DND-41 (cell line): Measurements from ENCODE around the gene TMEM145.

Experiments used
- EZH2 ChIP-seq: IDR thresholded peaks from 3 replicates; pipeline ENCODE4 v1.6.1; 2012; ENCODE audit warnings: borderline replicate concordance, low read depth, mild to moderate bottlenecking, moderate library complexity, low read length, inconsistent platforms; ENCODE audit not compliant: severe bottlenecking
- TF ChIP-seq, protein P1 (sequence below): IDR thresholded peaks from 2 replicates; pipeline ENCODE4 v1.5.1; 2012; ENCODE audit warnings: borderline replicate concordance, low read length, moderate library complexity, mild to moderate bottlenecking; ENCODE audit not compliant: poor library complexity, severe bottlenecking; ENCODE audit errors: extremely low read depth

DNA sequence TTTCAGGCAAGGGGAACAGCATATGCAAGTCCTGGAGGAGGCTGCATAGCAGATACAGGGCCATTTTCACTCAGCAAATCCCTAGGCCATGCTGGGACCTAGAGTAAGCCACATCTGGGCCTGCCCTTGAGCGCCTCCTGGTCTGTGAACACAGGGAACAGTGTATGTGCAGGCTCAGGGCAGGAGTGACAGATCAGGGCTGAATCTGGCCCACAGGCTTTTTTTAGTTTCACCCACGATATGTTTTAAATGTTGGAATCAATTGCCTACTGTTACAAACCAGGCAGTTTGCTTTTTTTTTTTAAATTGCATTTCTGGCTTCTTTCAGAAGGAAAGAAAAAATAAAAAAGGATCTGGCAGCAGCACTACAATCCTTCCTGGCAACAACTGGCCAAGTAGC lies 1.5 kb upstream of the TMEM145 start:
- TF ChIP-seq, protein P1, sequence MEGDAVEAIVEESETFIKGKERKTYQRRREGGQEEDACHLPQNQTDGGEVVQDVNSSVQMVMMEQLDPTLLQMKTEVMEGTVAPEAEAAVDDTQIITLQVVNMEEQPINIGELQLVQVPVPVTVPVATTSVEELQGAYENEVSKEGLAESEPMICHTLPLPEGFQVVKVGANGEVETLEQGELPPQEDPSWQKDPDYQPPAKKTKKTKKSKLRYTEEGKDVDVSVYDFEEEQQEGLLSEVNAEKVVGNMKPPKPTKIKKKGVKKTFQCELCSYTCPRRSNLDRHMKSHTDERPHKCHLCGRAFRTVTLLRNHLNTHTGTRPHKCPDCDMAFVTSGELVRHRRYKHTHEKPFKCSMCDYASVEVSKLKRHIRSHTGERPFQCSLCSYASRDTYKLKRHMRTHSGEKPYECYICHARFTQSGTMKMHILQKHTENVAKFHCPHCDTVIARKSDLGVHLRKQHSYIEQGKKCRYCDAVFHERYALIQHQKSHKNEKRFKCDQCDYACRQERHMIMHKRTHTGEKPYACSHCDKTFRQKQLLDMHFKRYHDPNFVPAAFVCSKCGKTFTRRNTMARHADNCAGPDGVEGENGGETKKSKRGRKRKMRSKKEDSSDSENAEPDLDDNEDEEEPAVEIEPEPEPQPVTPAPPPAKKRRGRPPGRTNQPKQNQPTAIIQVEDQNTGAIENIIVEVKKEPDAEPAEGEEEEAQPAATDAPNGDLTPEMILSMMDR: peak; percentile 40
- TF ChIP-seq EZH2: no peak
